Sigmoid colon (tissue), 4 donors: ENCODE measurements around the gene RPP40.

Experiments used
- POLR2AphosphoS5 ChIP-seq, 4 donors: sonication (generic); formaldehyde crosslinking; IDR thresholded peaks; one replicate each; pipeline ENCODE4 v1.6.1; 2017; ENCODE audit warnings: antibody characterized with exemption in 4 of 4
- TF ChIP-seq, protein P1 (sequence below), 4 experiments: fragments of 450-650 bp in 3 of 4; fragments of 200-600 bp in 1 of 4; IDR thresholded peaks; one replicate each; pipeline ENCODE4 v1.5.1; 2016 to 2019; ENCODE audit warnings: antibody characterized with exemption in 4 of 4, mild to moderate bottlenecking in 3 of 4, moderate library complexity in 2 of 4

GRCh38 chr6:4961322-4962168 lies 42.3 kb downstream of the RPP40 start:
- TF ChIP-seq, protein P1, sequence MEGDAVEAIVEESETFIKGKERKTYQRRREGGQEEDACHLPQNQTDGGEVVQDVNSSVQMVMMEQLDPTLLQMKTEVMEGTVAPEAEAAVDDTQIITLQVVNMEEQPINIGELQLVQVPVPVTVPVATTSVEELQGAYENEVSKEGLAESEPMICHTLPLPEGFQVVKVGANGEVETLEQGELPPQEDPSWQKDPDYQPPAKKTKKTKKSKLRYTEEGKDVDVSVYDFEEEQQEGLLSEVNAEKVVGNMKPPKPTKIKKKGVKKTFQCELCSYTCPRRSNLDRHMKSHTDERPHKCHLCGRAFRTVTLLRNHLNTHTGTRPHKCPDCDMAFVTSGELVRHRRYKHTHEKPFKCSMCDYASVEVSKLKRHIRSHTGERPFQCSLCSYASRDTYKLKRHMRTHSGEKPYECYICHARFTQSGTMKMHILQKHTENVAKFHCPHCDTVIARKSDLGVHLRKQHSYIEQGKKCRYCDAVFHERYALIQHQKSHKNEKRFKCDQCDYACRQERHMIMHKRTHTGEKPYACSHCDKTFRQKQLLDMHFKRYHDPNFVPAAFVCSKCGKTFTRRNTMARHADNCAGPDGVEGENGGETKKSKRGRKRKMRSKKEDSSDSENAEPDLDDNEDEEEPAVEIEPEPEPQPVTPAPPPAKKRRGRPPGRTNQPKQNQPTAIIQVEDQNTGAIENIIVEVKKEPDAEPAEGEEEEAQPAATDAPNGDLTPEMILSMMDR (IDR thresholded peaks at IDR 0.05), result no peak
- TF ChIP-seq POLR2AphosphoS5 (IDR thresholded peaks at IDR 0.05), result no peak
